K562 (cell line): ENCODE results near the gene REXO2. TPM values are rescaled to one million over a fixed set of nuclear protein-coding genes. Genes with fewer than 3 reads are reported as not detected.

ENCODE experiments used
- ATAC-seq: fragments of 200-7000 bp; cut with Tn5 transposase; 3 replicates; pipeline ENCODE4 v1.9.1; 2020; ENCODE audit warnings: moderate library complexity
- BruUV-seq: library from RNA; stranded (reverse); fragments of 400-500 nt; replicated peaks from 2 replicates; lab custom pipeline; 2021; lab: Mats Ljungman, UMichigan
- CTCF ChIA-PET: fragments of 300-600 bp; formaldehyde crosslinking; extraction: SDS; loops from one replicate; lab custom pipeline; 2021; ENCODE audit warnings: low intra/inter-chr PET ratio; lab: Yijun Ruan, JAX
- POLR2A ChIA-PET: fragments of 300-600, 350-650 bp; sonication (Branson Sonifier 250); formaldehyde crosslinking; extraction: SDS; loops from one replicate; lab custom pipeline; 2021; ENCODE audit warnings: antibody characterized with exemption, inconsistent platforms; lab: Yijun Ruan, JAX
- DNase-seq, 4 experiments: peaks; one replicate each; pipeline versions ENCODE4 v3.0.0 to v3.0.0-alpha.2; 2011 to 2018; ENCODE audit warnings: low spot score in 3 of 4, mixed read lengths in 3 of 4; ENCODE audit errors: extremely low read depth in 1 of 4
- FAIRE-seq: peaks from 2 replicates; lab custom pipeline; 2011; peaks lifted over from hg19 to GRCh38; lab: Jason Lieb, UNC
- H2AFZ ChIP-seq: 2 replicates; pipeline ENCODE4 v1.6.0; 2011; ENCODE audit warnings: low read depth, low read length, control low read depth, inconsistent platforms
- H3K27ac ChIP-seq: fragments of 200-600 bp; 3 replicates; pipeline ENCODE4 v1.8.0; 2011; ENCODE audit warnings: low read depth, mild to moderate bottlenecking, control low read depth, inconsistent platforms, low read length, moderate library complexity, mixed read lengths; ENCODE audit errors: extremely low read depth
- H3K27me3 ChIP-seq, 2 experiments: fragments of 300-600 bp in 1 of 2; 2 replicates in 1 of 2; 3 replicates in 1 of 2; pipeline versions ENCODE4 v1.6.0 to v1.8.0; 2011; ENCODE audit warnings: inconsistent platforms in 2 of 2, low read length in 2 of 2, mild to moderate bottlenecking in 1 of 2, mixed read lengths in 1 of 2, moderate library complexity in 1 of 2; ENCODE audit not compliant: control insufficient read depth in 2 of 2, insufficient read depth in 2 of 2
- H3K36me3 ChIP-seq: fragments of 300-600 bp; 3 replicates; pipeline ENCODE4 v1.8.0; 2011; ENCODE audit warnings: mild to moderate bottlenecking, low read length, inconsistent platforms; ENCODE audit not compliant: control insufficient read depth, insufficient read depth
- H3K4me1 ChIP-seq, 2 experiments: fragments of 200-600 bp in 1 of 2; replicated peaks in 1 of 2; 2 replicates in 1 of 2; 3 replicates in 1 of 2; pipeline versions ENCODE4 v1.5.1 to v1.8.0; 2011; ENCODE audit warnings: inconsistent platforms in 2 of 2, low read length in 2 of 2, mild to moderate bottlenecking in 1 of 2, mixed read lengths in 1 of 2, moderate library complexity in 1 of 2; ENCODE audit not compliant: control insufficient read depth in 2 of 2, insufficient read depth in 2 of 2
- H3K4me2 ChIP-seq: 2 replicates; pipeline ENCODE4 v1.6.1; 2011; ENCODE audit warnings: low read length, control low read depth, inconsistent platforms, mixed read lengths; ENCODE audit not compliant: insufficient read depth
- H3K4me3 ChIP-seq: fragments of 200-600 bp; sonication (generic), shearing (Covaris generic); 2 replicates; pipeline ENCODE4 v1.5.1; 2016; ENCODE audit warnings: control low read depth, inconsistent platforms
- H3K79me2 ChIP-seq: fragments of 200-600 bp; 3 replicates; pipeline ENCODE4 v1.8.0; 2011; ENCODE audit warnings: low read length, inconsistent platforms; ENCODE audit not compliant: control insufficient read depth, insufficient read depth
- H3K9ac ChIP-seq, 2 experiments: 2 replicates each; pipeline versions ENCODE4 v1.6.0 to v1.6.1; 2011; ENCODE audit warnings: low read depth in 2 of 2, low read length in 2 of 2, control low read depth in 1 of 2, inconsistent platforms in 1 of 2, mild to moderate bottlenecking in 1 of 2, mixed read lengths in 1 of 2; ENCODE audit not compliant: insufficient read depth in 1 of 2
- H3K9me1 ChIP-seq: one replicate; pipeline ENCODE4 v1.6.0; 2011; ENCODE audit warnings: inconsistent platforms, mild to moderate bottlenecking, low read length, moderate library complexity; ENCODE audit not compliant: control insufficient read depth, insufficient read depth
- H3K9me3 ChIP-seq: replicated peaks from 2 replicates; pipeline ENCODE4 v1.5.1; 2011; ENCODE audit warnings: low read depth, low read length, inconsistent platforms; ENCODE audit not compliant: control insufficient read depth, insufficient read depth
- H4K20me1 ChIP-seq: replicated peaks from 2 replicates; pipeline ENCODE4 v1.6.1; 2011; ENCODE audit warnings: low read length, inconsistent platforms, mixed read lengths; ENCODE audit not compliant: control insufficient read depth, insufficient read depth
- DPF2 ChIP-seq: fragments of 450-650 bp; IDR thresholded peaks from 2 replicates; pipeline ENCODE4 v1.6.1; 2016
- MAFF ChIP-seq: IDR thresholded peaks from 2 replicates; pipeline ENCODE4 v1.6.1; 2012; ENCODE audit warnings: low read length, improper control_type of control experiment
- MAFG ChIP-seq: fragments of 450-650 bp; conservative IDR thresholded peaks from 2 replicates; pipeline ENCODE4 v1.6.1; 2016; ENCODE audit warnings: missing genetic modification characterization, missing compliant biosample characterization
- PBX2 ChIP-seq, 2 experiments: IDR thresholded peaks in 1 of 2; conservative IDR thresholded peaks in 1 of 2; 2 replicates each; pipeline ENCODE4 v1.6.1; 2016; ENCODE audit warnings: low read depth in 2 of 2, mild to moderate bottlenecking in 1 of 2, missing compliant biosample characterization in 1 of 2, missing genetic modification characterization in 1 of 2, moderate library complexity in 1 of 2
- PKNOX1 ChIP-seq: fragments of 450-650 bp; IDR thresholded peaks from 2 replicates; pipeline ENCODE4 v1.6.1; 2016
- SETDB1 ChIP-seq: IDR thresholded peaks from one replicate; pipeline ENCODE4 v1.6.1; 2012; ENCODE audit warnings: low read length, control low read depth, inconsistent platforms
- SMARCA4 ChIP-seq: fragments of 450-650 bp; IDR thresholded peaks from 2 replicates; pipeline ENCODE4 v1.6.1; 2016
- STAG1 ChIP-seq: sonication (generic); formaldehyde crosslinking; IDR thresholded peaks from 2 replicates; pipeline ENCODE4 v1.5.0; 2020; ENCODE audit warnings: missing genetic modification reagents, borderline replicate concordance
- VEZF1 ChIP-seq: fragments of 200-800 bp; sonication (Bioruptor generic); IDR thresholded peaks from 2 replicates; pipeline ENCODE4 v1.6.1; 2017; ENCODE audit warnings: missing genetic modification characterization, missing compliant biosample characterization
- ZHX1 ChIP-seq: fragments of 150-350 bp; conservative IDR thresholded peaks from 2 replicates; pipeline ENCODE4 v1.6.1; 2014; ENCODE audit warnings: low read length
- ZNF274 ChIP-seq: IDR thresholded peaks from 2 replicates; pipeline ENCODE4 v1.6.1; 2011; ENCODE audit warnings: low read depth, mild to moderate bottlenecking, low read length, moderate library complexity, borderline replicate concordance
- ZNF316 ChIP-seq: fragments of 450-650 bp; IDR thresholded peaks from 2 replicates; pipeline ENCODE4 v1.6.1; 2016
- ZNF76 ChIP-seq: fragments of 250-450 bp; sonication (Bioruptor Pico); IDR thresholded peaks from 2 replicates; pipeline ENCODE4 v1.4.0; 2020; ENCODE audit warnings: mild to moderate bottlenecking, moderate library complexity, borderline replicate concordance
- ZNF766 ChIP-seq: fragments of 200-800 bp; sonication (Bioruptor generic); conservative IDR thresholded peaks from 2 replicates; pipeline ENCODE4 v1.6.1; 2016; ENCODE audit warnings: missing genetic modification characterization, missing compliant biosample characterization
- WGBS: fragments of 100-300 bp; shearing (Covaris generic); methylation state at CpG from one replicate; pipeline ENCODE4 v1.1.6; 2016; ENCODE audit warnings: low coverage, mixed read lengths; ENCODE audit not compliant: insufficient coverage; ENCODE audit errors: missing lambda C conversion rate; 5-methylcytosine and 5-hydroxymethylcytosine counted together
- in situ Hi-C: fragments of 300-500 bp; cut with MboI; formaldehyde crosslinking; loops from 4 replicates; pipeline ENCODE4 v1.15.0; 2018; ENCODE audit warnings: inconsistent platforms, mixed read lengths
- intact Hi-C: fragments of 100-400 bp; cut with micrococcal nuclease; formaldehyde crosslinking; loops from 2 replicates; pipeline ENCODE4 v1.14.2; 2022
- polyA plus RNA-seq, 8 experiments: library from polyadenylated mRNA; depleted of rRNA in 4 of 8; stranded (reverse) in 5 of 8; unstranded in 3 of 8; fragments of >200 nt; fragmentation: Nextera tagmentation in 2 of 8; fragmentation: Illumina TruSeq in 1 of 8; extraction: Ambion mirVana in 2 of 8; extraction: Trizol in 1 of 8; gene quantifications; 2 replicates each; pipeline versions ENCODE4 v1.2.1 to v1.2.3, GENCODE V29; 2011 to 2014; ENCODE audit warnings: inconsistent platforms in 1 of 8, missing spikeins in 1 of 8
- total RNA-seq, 7 experiments: library from RNA; depleted of rRNA in 6 of 7; stranded (reverse); fragments of >200 nt in 6 of 7; fragmentation: Illumina TruSeq in 2 of 7; extraction: Trizol in 2 of 7; gene quantifications; 2 replicates each; pipeline versions ENCODE4 v1.2.1 to v1.2.3, GENCODE V29; 2011 to 2021; ENCODE audit warnings: low replicate concordance in 1 of 7

The REXO2 gene
- total and polyA plus RNA-seq, 9 of the 15 experiments (the other 6 are each of a cell fraction or from before 2014, with no cell fraction given), result 143 to 370 (median 193) TPM

- ChIA-PET POLR2A (interaction anchor here (1.0 kb wide), 2 partner anchors 17 to 42 kb away, joined by 3 read pairs; partner anchors contain the start of gene REXO2), CTCF (no interaction called here)
- H3K27ac ChIP-seq, result peak overlapping the region; percentile 16; the same call in 1 of the 3 replicates
- no peaks in the 10 kb centered on the region for H3K27me3 ChIP-seq
- no peak for FAIRE-seq
- H3K36me3 ChIP-seq, result peaks cover under 1% of the 10 kb centered on the region; the same call in 1 of the 3 replicates
- H3K4me3 ChIP-seq, result no peak overlapping the region
- intact Hi-C loops, result no loop called here
- no peak overlapping the region for H2AFZ ChIP-seq
- no peak for ATAC-seq
- peaks cover 47% of the 10 kb centered on the region for H3K79me2 ChIP-seq
- 21% methylated on average over 2 of the region's 2 CpGs for WGBS
- no peaks in the 10 kb centered on the region for H3K9me3 ChIP-seq
- no TSS peak for BruUV-seq
- no peaks in the 10 kb centered on the region for H3K9me1 ChIP-seq
- in situ Hi-C loops, result no loop called here
- peaks cover 3 to 22% of the 10 kb centered on the region in 2 experiments for H3K4me1 ChIP-seq
- H3K4me2 ChIP-seq, result peak overlapping the region; percentile 37
- H3K9ac ChIP-seq, result peak overlapping the region in 1 of 2 experiments; percentile 95; a peak in 2 of 4 replicates
- DNase-seq, result peak in 1 of 4 experiments; percentile 15
- H4K20me1 ChIP-seq, result no peaks in the 10 kb centered on the region
- peak; percentile 42; the same call in 1 of the 2 replicates for TF ChIP-seq SMARCA4
- no peak for TF ChIP-seq ZHX1
- peak; percentile 3; the same call in 1 of the 2 replicates for TF ChIP-seq VEZF1 (CRISPR knock-in tag)
- no peak; the same call in 1 of the 2 replicates for TF ChIP-seq PBX2 (CRISPR knock-in tag; IDR thresholded peaks at IDR 0.05; ENCODE audit: low read depth)
- peak; percentile 89 for TF ChIP-seq PBX2 (tag; conservative IDR thresholded peaks at IDR 0.05; ENCODE audit: low read depth)
- TF ChIP-seq ZNF316, result peak; percentile 97
- TF ChIP-seq ZNF274, result no peak
- peak; percentile 90 for TF ChIP-seq MAFG (tag)
- no peak for TF ChIP-seq SETDB1
- no peak for TF ChIP-seq ZNF766 (CRISPR knock-in tag)
- no peak for TF ChIP-seq ZNF76 (CRISPR knock-in tag)
- TF ChIP-seq STAG1 (CRISPR knock-in tag), result no peak
- peak; percentile 93 for TF ChIP-seq PKNOX1
- peak; percentile 75; the same call in 1 of the 2 replicates for TF ChIP-seq MAFF
- peak; percentile 75 for TF ChIP-seq DPF2
Observed at GRCh38 chr11:114397349-114397982, 41.8 kb upstream of the REXO2 start.
